ENCODE data around the gene DNAH2. TPM values are rescaled to one million over a fixed set of nuclear protein-coding genes. Genes with fewer than 3 reads are reported as not detected.

The DNAH2 gene
- total RNA-seq, 1 donor from 2014 or later, result 0.29 TPM

GRCh38 chr17:7822126-7822525 lies 104.6 kb downstream of the DNAH2 start:
- DNase-seq (ENCODE audit: low spot score, unreplicated experiment), result no peak
- TF ChIP-seq CTCF (IDR thresholded peaks at IDR 0.05; ENCODE audit: unreplicated experiment), result no peak
- Mint-ChIP-seq H3K36me3 (ENCODE audit: insufficient read depth) (no peaks in the 10 kb centered on the region), H3K27ac (no peak overlapping the region), H3K4me1 (ENCODE audit: low read depth) (peaks cover 1% of the 10 kb centered on the region), H3K4me3 (ENCODE audit: low read depth) (no peak overlapping the region), H3K27me3 (peaks cover 77% of the 10 kb centered on the region), H3K9me3 (ENCODE audit: low read depth) (no peaks in the 10 kb centered on the region)

GRCh38 chr17:7823581-7824001 lies 106.0 kb downstream of the DNAH2 start:
- Mint-ChIP-seq H3K4me3 (ENCODE audit: low read depth) (no peak overlapping the region), H3K4me1 (ENCODE audit: low read depth) (no peaks in the 10 kb centered on the region), H3K9me3 (ENCODE audit: low read depth) (no peaks in the 10 kb centered on the region), H3K27ac (no peak overlapping the region), H3K36me3 (ENCODE audit: insufficient read depth) (no peaks in the 10 kb centered on the region), H3K27me3 (peaks cover 76% of the 10 kb centered on the region)
- no peak for TF ChIP-seq CTCF (IDR thresholded peaks at IDR 0.05; ENCODE audit: unreplicated experiment)
- no peak for DNase-seq (ENCODE audit: low spot score, unreplicated experiment)

GRCh38 chr17:7824021-7824924 lies 106.7 kb downstream of the DNAH2 start:
- no peaks in the 10 kb centered on the region for H3K4me1 Mint-ChIP-seq (ENCODE audit: low read depth)

DNA sequence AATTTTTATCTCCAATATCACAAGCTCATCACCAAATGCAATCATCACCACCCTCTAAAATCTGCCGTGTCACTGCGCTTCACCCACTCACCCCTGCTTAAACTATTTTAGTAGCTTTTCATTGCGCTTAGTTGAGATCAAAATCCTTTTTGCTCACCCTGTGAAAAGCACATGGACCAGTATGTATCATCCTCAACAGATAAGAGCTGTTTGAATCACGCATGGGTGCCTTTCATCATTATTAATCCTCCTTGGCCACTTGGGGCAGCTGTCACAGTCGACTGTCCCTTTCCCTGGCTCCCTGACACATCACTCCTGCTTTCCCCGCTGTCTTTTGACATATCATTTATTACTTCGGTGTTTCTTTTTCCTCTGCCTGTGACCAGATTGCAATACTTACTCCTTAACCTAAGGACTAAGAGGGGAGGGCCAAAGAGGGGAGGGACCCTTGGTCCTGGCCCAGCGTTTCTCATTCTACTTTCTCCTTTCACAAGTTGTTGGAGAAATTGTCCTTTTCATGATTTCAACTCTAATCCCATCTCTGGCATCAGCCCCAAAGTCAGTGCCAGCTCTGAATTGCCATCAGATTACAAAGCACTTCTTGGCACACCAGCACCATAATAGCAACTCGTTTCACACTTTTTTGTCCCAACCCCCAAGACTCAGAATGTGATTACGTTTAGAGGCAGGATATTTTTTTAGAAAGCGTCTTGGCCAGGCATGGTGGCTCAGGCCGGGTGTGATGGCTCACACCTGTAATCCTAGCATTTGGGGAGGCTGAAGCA lies 107.9 kb downstream of the DNAH2 start:
- no peaks in the 10 kb centered on the region for H3K9me3 Mint-ChIP-seq (ENCODE audit: low read depth)
- H3K36me3 Mint-ChIP-seq (ENCODE audit: insufficient read depth), result no peaks in the 10 kb centered on the region
- no peak for DNase-seq (ENCODE audit: low spot score, unreplicated experiment)
- no peak overlapping the region for H3K4me3 Mint-ChIP-seq (ENCODE audit: low read depth)
- no peaks in the 10 kb centered on the region for H3K4me1 Mint-ChIP-seq (ENCODE audit: low read depth)
- H3K27me3 Mint-ChIP-seq, result peaks cover 68% of the 10 kb centered on the region
- H3K27ac Mint-ChIP-seq, result no peak overlapping the region
- TF ChIP-seq CTCF (IDR thresholded peaks at IDR 0.05; ENCODE audit: unreplicated experiment), result no peak

More at GRCh38 chr17:7824021-7824924, 106.7 kb downstream of the DNAH2 start:
- no peak for TF ChIP-seq CTCF (IDR thresholded peaks at IDR 0.05; ENCODE audit: unreplicated experiment)
- no peak for DNase-seq (ENCODE audit: low spot score, unreplicated experiment)
- Mint-ChIP-seq H3K36me3 (ENCODE audit: insufficient read depth) (no peaks in the 10 kb centered on the region), H3K4me3 (ENCODE audit: low read depth) (no peak overlapping the region), H3K27ac (no peak overlapping the region), H3K9me3 (ENCODE audit: low read depth) (no peaks in the 10 kb centered on the region), H3K27me3 (peaks cover 72% of the 10 kb centered on the region)

DNA sequence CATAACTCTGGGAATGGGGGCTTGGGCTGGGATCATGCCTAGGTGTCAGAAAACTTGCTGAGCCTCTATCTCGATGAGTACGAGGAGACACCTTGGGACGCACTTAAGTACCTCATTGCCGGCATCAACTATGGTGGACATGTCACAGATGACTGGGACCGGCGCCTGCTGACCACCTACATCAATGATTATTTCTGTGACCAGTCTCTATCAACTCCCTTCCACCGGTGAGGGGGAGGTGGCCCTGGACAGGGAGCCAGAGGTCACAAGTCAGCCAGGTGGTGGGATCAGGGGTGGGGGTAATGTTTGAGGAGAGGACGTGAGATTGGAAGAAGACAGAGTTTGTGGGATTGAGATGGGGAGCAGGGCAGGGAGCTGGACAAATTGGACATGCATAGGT lies 113.1 kb downstream of the DNAH2 start:
- Mint-ChIP-seq H3K27me3 (peaks cover 50% of the 10 kb centered on the region), H3K4me3 (ENCODE audit: low read depth) (no peak overlapping the region), H3K27ac (no peak overlapping the region), H3K4me1 (ENCODE audit: low read depth) (peaks cover 12% of the 10 kb centered on the region), H3K9me3 (ENCODE audit: low read depth) (no peaks in the 10 kb centered on the region), H3K36me3 (ENCODE audit: insufficient read depth) (no peaks in the 10 kb centered on the region)
- DNase-seq (ENCODE audit: low spot score, unreplicated experiment), result no peak
- TF ChIP-seq CTCF (IDR thresholded peaks at IDR 0.05; ENCODE audit: unreplicated experiment), result no peak

Data from progenitor cell of endocrine pancreas (in vitro differentiated cells).